ENCODE data around the gene DAP3.

The DAP3 gene

GRCh38 chr1:155776414-155776813, 87.5 kb downstream of the DAP3 start:
- DNase-seq (ENCODE audit: low spot score) = no peak

DNA sequence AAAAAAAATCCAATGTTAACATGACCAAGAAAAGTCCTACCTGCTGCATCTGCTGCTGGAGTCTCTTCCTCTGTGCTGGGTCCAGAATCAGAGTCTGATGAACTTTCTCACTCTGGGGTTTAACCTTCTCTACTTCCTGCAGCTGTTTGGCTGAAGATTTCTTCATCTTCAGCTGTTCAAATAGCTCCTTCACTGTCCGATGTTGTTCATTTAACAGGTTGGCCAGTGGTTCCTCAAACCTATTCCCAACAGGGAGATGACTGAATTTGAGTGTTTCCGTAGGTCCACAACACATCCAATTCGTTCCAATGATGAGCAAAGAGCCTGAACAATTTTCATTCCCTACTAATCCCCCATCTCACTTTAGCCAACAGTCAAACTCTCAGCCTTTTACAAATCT, 88.7 kb downstream of the DAP3 start:
- no peak for DNase-seq (ENCODE audit: low spot score)

All from CD4-positive, alpha-beta T cell treated with Interleukin-15 for 4 hours (primary cell).